SK-N-MC (cell line): Measurements from ENCODE around the gene HOXC6.

Experiments used
- DNase-seq: peaks from one replicate; pipeline ENCODE4 v3.0.0-alpha.2; 2011; ENCODE audit warnings: low read depth, low spot score
- H3K27ac ChIP-seq: fragments of 200-600 bp; sonication (generic); 2 replicates; pipeline ENCODE4 v1.5.1; 2016; ENCODE audit warnings: mixed run types
- H3K36me3 ChIP-seq: fragments of 200-600 bp; sonication (generic); 2 replicates; pipeline ENCODE4 v1.6.1; 2017; ENCODE audit warnings: antibody characterized with exemption, low read length, mixed read lengths; ENCODE audit not compliant: insufficient read depth
- H3K4me3 ChIP-seq: fragments of 200-600 bp; sonication (generic); 2 replicates; pipeline ENCODE4 v1.5.1; 2016
- H3K9ac ChIP-seq: fragments of 200-600 bp; sonication (generic); 2 replicates; pipeline ENCODE4 v1.8.0; 2017; ENCODE audit warnings: mixed run types, mixed read lengths; ENCODE audit not compliant: insufficient read length
- H3K9me3 ChIP-seq: fragments of 200-600 bp; sonication (generic); 2 replicates; pipeline ENCODE4 v1.6.1; 2017; ENCODE audit warnings: low read depth, mild to moderate bottlenecking, antibody characterized with exemption, low read length, moderate library complexity, mixed read lengths
- EZH2 ChIP-seq: fragments of 200-600 bp; sonication (generic); IDR thresholded peaks from one replicate; pipeline ENCODE4 v1.6.1; 2017; ENCODE audit warnings: antibody characterized with exemption
- FOXP2 ChIP-seq: optimal IDR thresholded peaks from 2 replicates; pipeline ENCODE3; 2011; ENCODE audit warnings: mild to moderate bottlenecking, moderate library complexity; ENCODE audit not compliant: insufficient read depth; ENCODE audit errors: extremely low read length, control extremely low read depth
- POLR2AphosphoS5 ChIP-seq: IDR thresholded peaks from 2 replicates; pipeline ENCODE4 v1.6.1; 2012; ENCODE audit warnings: mild to moderate bottlenecking, low read depth, low read length, borderline replicate concordance

Gene HOXC6

GRCh38 chr12:54045868-54046521, 17.8 kb downstream of the HOXC6 start:
- Histone ChIP-seq H3K9ac (no peak overlapping the region), H3K4me3 (no peak overlapping the region), H3K9me3 (no peaks in the 10 kb centered on the region), H3K36me3 (no peaks in the 10 kb centered on the region), H3K27ac (no peak overlapping the region)
- no peak for DNase-seq
- TF ChIP-seq FOXP2, result no peak
- no peak for TF ChIP-seq POLR2AphosphoS5

GRCh38 chr12:54046809-54047159, 18.5 kb downstream of the HOXC6 start:
- H3K36me3 ChIP-seq, result no peaks in the 10 kb centered on the region
- no peak for DNase-seq
- H3K27ac ChIP-seq, result no peak overlapping the region
- no peak overlapping the region for H3K9ac ChIP-seq
- TF ChIP-seq FOXP2, result no peak
- no peak overlapping the region for H3K4me3 ChIP-seq
- no peaks in the 10 kb centered on the region for H3K9me3 ChIP-seq

- H3K36me3 ChIP-seq, result no peaks in the 10 kb centered on the region
- no peak for DNase-seq
- no peak overlapping the region for H3K9ac ChIP-seq
- no peak overlapping the region for H3K27ac ChIP-seq
- H3K9me3 ChIP-seq, result no peaks in the 10 kb centered on the region
- H3K4me3 ChIP-seq, result no peak overlapping the region
- TF ChIP-seq POLR2AphosphoS5 (no peak), EZH2 (no peak), FOXP2 (no peak)
Measured at GRCh38 chr12:54047160-54047963, 19.1 kb downstream of the HOXC6 start.

- DNase-seq, result no peak
Measured at GRCh38 chr12:54047964-54048303, 19.7 kb downstream of the HOXC6 start.

GRCh38 chr12:54048406-54049093, 20.3 kb downstream of the HOXC6 start:
- H3K9ac ChIP-seq, result no peak overlapping the region

More at GRCh38 chr12:54047964-54048303, 19.7 kb downstream of the HOXC6 start:
- no peaks in the 10 kb centered on the region for H3K9me3 ChIP-seq
- H3K27ac ChIP-seq, result no peak overlapping the region
- H3K4me3 ChIP-seq, result no peak overlapping the region
- H3K9ac ChIP-seq, result no peak overlapping the region
- no peaks in the 10 kb centered on the region; the same call in 1 of the 2 replicates for H3K36me3 ChIP-seq
- no peak for TF ChIP-seq EZH2
- no peak for TF ChIP-seq FOXP2
- no peak for TF ChIP-seq POLR2AphosphoS5

GRCh38 chr12:54049108-54049507, 20.9 kb downstream of the HOXC6 start:
- TF ChIP-seq POLR2AphosphoS5 (no peak), EZH2 (no peak), FOXP2 (no peak)
- H3K36me3 ChIP-seq, result no peaks in the 10 kb centered on the region; the same call in 1 of the 2 replicates
- DNase-seq, result no peak
- H3K9me3 ChIP-seq, result no peaks in the 10 kb centered on the region
- H3K4me3 ChIP-seq, result no peak overlapping the region
- H3K9ac ChIP-seq, result no peak overlapping the region
- no peak overlapping the region for H3K27ac ChIP-seq

More at GRCh38 chr12:54048406-54049093, 20.3 kb downstream of the HOXC6 start:
- H3K4me3 ChIP-seq, result no peak overlapping the region
- H3K36me3 ChIP-seq, result no peaks in the 10 kb centered on the region; the same call in 1 of the 2 replicates
- TF ChIP-seq FOXP2 (no peak), EZH2 (no peak), POLR2AphosphoS5 (no peak)
- no peak for DNase-seq
- no peak overlapping the region for H3K27ac ChIP-seq
- H3K9me3 ChIP-seq, result no peaks in the 10 kb centered on the region

GRCh38 chr12:54050482-54050810, 22.2 kb downstream of the HOXC6 start:
- no peak overlapping the region for H3K9ac ChIP-seq
- H3K4me3 ChIP-seq, result no peak overlapping the region
- DNase-seq, result no peak
- H3K36me3 ChIP-seq, result peaks cover 4% of the 10 kb centered on the region; the same call in 1 of the 2 replicates
- no peaks in the 10 kb centered on the region for H3K9me3 ChIP-seq
- TF ChIP-seq FOXP2 (no peak), POLR2AphosphoS5 (no peak), EZH2 (no peak)
- no peak overlapping the region for H3K27ac ChIP-seq

- Histone ChIP-seq H3K4me3 (peak overlapping the region; percentile 70), H3K9ac (peak overlapping the region; percentile 8), H3K9me3 (no peaks in the 10 kb centered on the region), H3K36me3 (peaks cover 4% of the 10 kb centered on the region; the same call in 1 of the 2 replicates), H3K27ac (no peak overlapping the region)
- DNase-seq, result no peak
- TF ChIP-seq FOXP2 (no peak), EZH2 (no peak), POLR2AphosphoS5 (no peak)
Measured at GRCh38 chr12:54051026-54051842, 23.0 kb downstream of the HOXC6 start.
